Esophagus muscularis mucosa (tissue), 4 donors: ENCODE measurements around the gene HIVEP2.

Experiments used
- EP300 ChIP-seq: sonication (generic); formaldehyde crosslinking; IDR thresholded peaks from one replicate; pipeline ENCODE4 v1.6.1; 2017; ENCODE audit warnings: antibody characterized with exemption
- POLR2A ChIP-seq: fragments of 450-650 bp; IDR thresholded peaks from one replicate; pipeline ENCODE4 v1.6.1; 2017; ENCODE audit warnings: antibody characterized with exemption, moderate library complexity, mild to moderate bottlenecking, low read depth
- POLR2AphosphoS5 ChIP-seq, 2 donors: sonication (generic); formaldehyde crosslinking; IDR thresholded peaks; one replicate each; pipeline ENCODE4 v1.6.1; 2017; ENCODE audit warnings: antibody characterized with exemption in 2 of 2
- TF ChIP-seq, protein P1 (sequence below), 3 experiments: fragments of 200-600 bp in 2 of 3; fragments of 450-650 bp in 1 of 3; sonication (generic) in 2 of 3; IDR thresholded peaks; one replicate each; pipeline ENCODE4 v1.5.1; 2017 to 2019; ENCODE audit warnings: antibody characterized with exemption in 3 of 3, mild to moderate bottlenecking in 2 of 3, moderate library complexity in 1 of 3

GRCh38 chr6:142749556-142749955, 195.4 kb downstream of the HIVEP2 start:
- TF ChIP-seq, protein P1, sequence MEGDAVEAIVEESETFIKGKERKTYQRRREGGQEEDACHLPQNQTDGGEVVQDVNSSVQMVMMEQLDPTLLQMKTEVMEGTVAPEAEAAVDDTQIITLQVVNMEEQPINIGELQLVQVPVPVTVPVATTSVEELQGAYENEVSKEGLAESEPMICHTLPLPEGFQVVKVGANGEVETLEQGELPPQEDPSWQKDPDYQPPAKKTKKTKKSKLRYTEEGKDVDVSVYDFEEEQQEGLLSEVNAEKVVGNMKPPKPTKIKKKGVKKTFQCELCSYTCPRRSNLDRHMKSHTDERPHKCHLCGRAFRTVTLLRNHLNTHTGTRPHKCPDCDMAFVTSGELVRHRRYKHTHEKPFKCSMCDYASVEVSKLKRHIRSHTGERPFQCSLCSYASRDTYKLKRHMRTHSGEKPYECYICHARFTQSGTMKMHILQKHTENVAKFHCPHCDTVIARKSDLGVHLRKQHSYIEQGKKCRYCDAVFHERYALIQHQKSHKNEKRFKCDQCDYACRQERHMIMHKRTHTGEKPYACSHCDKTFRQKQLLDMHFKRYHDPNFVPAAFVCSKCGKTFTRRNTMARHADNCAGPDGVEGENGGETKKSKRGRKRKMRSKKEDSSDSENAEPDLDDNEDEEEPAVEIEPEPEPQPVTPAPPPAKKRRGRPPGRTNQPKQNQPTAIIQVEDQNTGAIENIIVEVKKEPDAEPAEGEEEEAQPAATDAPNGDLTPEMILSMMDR (IDR thresholded peaks at IDR 0.05), result no peak
- no peak for TF ChIP-seq POLR2A
- TF ChIP-seq POLR2AphosphoS5 (IDR thresholded peaks at IDR 0.05), result no peak
- no peak for TF ChIP-seq EP300
